ENCODE data around the gene STK24.

- TF ChIP-seq POLR2A (IDR thresholded peaks at IDR 0.05; ENCODE audit: control extremely low read depth in 1 of 2, low read depth in 2 of 2, low read length in 2 of 2) = no peak
- TF ChIP-seq CTCF (IDR thresholded peaks at IDR 0.05; ENCODE audit: control extremely low read depth in 1 of 3, insufficient read depth in 1 of 3, low read depth in 1 of 3, low read length in 3 of 3) = no peak
- no peak for TF ChIP-seq TAF1 (IDR thresholded peaks at IDR 0.05; ENCODE audit: low read depth, low read length)
- no peak for TF ChIP-seq ATF2 (IDR thresholded peaks at IDR 0.05; ENCODE audit: low read length)
- TF ChIP-seq MAX (IDR thresholded peaks at IDR 0.05) = no peak
These were observed 38.0 kb downstream of the STK24 start for GRCh38 chr13:98538876-98539275.
